PFSK-1 (cell line): ENCODE data around the gene BLOC1S1.

ENCODE experiments used
- POLR2AphosphoS5 ChIP-seq: IDR thresholded peaks from 2 replicates; pipeline ENCODE4 v1.6.1; 2012; ENCODE audit warnings: low read depth, mild to moderate bottlenecking, control low read depth, low read length, moderate library complexity
- TAF1 ChIP-seq: IDR thresholded peaks from 2 replicates; pipeline ENCODE4 v1.6.1; 2012; ENCODE audit warnings: low read length, control low read depth, borderline replicate concordance; ENCODE audit not compliant: insufficient read depth
- TF ChIP-seq, protein P1 (sequence below), 2 experiments: IDR thresholded peaks; 2 replicates each; pipeline versions ENCODE4 v1.6.1 to v1.8.0; 2011 to 2012; ENCODE audit warnings: low read depth in 2 of 2, low read length in 2 of 2, control low read depth in 1 of 2, inconsistent platforms in 1 of 2, mild to moderate bottlenecking in 1 of 2, moderate library complexity in 1 of 2; ENCODE audit not compliant: insufficient read depth in 1 of 2

GRCh38 chr12:55695349-55695748, 20.5 kb upstream of the BLOC1S1 start:
- TF ChIP-seq TAF1 (no peak), POLR2AphosphoS5 (no peak)
- TF ChIP-seq, protein P1, sequence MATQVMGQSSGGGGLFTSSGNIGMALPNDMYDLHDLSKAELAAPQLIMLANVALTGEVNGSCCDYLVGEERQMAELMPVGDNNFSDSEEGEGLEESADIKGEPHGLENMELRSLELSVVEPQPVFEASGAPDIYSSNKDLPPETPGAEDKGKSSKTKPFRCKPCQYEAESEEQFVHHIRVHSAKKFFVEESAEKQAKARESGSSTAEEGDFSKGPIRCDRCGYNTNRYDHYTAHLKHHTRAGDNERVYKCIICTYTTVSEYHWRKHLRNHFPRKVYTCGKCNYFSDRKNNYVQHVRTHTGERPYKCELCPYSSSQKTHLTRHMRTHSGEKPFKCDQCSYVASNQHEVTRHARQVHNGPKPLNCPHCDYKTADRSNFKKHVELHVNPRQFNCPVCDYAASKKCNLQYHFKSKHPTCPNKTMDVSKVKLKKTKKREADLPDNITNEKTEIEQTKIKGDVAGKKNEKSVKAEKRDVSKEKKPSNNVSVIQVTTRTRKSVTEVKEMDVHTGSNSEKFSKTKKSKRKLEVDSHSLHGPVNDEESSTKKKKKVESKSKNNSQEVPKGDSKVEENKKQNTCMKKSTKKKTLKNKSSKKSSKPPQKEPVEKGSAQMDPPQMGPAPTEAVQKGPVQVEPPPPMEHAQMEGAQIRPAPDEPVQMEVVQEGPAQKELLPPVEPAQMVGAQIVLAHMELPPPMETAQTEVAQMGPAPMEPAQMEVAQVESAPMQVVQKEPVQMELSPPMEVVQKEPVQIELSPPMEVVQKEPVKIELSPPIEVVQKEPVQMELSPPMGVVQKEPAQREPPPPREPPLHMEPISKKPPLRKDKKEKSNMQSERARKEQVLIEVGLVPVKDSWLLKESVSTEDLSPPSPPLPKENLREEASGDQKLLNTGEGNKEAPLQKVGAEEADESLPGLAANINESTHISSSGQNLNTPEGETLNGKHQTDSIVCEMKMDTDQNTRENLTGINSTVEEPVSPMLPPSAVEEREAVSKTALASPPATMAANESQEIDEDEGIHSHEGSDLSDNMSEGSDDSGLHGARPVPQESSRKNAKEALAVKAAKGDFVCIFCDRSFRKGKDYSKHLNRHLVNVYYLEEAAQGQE (IDR thresholded peaks at IDR 0.05; ENCODE audit: insufficient read depth in 1 of 2, low read depth in 2 of 2, low read length in 2 of 2) = no peak
